Measurements from ENCODE around the gene RBM3. TPM values are rescaled to one million over a fixed set of nuclear protein-coding genes. Genes with fewer than 3 reads are reported as not detected.

The RBM3 gene
- total RNA-seq, 1 donor from 2014 or later = 165 TPM

- no peak for DNase-seq (ENCODE audit: low spot score)
These were observed 1.8 kb downstream of the RBM3 start for GRCh38 chrX:48576108-48576507.

- no peak for DNase-seq (ENCODE audit: low spot score)
These were observed 4.4 kb downstream of the RBM3 start for GRCh38 chrX:48578661-48579128.

GRCh38 chrX:48579259-48579658 lies 5.0 kb downstream of the RBM3 start:
- no peak for DNase-seq (ENCODE audit: low spot score)

- peak; percentile 35 for DNase-seq (ENCODE audit: low spot score)
These were observed 6.4 kb downstream of the RBM3 start for GRCh38 chrX:48580662-48581061.

- DNase-seq (ENCODE audit: low spot score) = no peak
These were observed 10.4 kb downstream of the RBM3 start for GRCh38 chrX:48584698-48585097.

GRCh38 chrX:48589482-48590162 lies 15.3 kb downstream of the RBM3 start:
- DNase-seq (ENCODE audit: low spot score) = no peak

GRCh38 chrX:48590203-48591103 lies 16.2 kb downstream of the RBM3 start:
- DNase-seq (ENCODE audit: low spot score) = no peak

- no peak for DNase-seq (ENCODE audit: low spot score)
These were observed 17.0 kb downstream of the RBM3 start for GRCh38 chrX:48591255-48591791.

GRCh38 chrX:48592971-48593370 lies 18.7 kb downstream of the RBM3 start:
- DNase-seq (ENCODE audit: low spot score) = no peak

- DNase-seq (ENCODE audit: low spot score) = no peak
These were observed 21.6 kb downstream of the RBM3 start for GRCh38 chrX:48595929-48596328.

- peak; percentile 96 for DNase-seq (ENCODE audit: low spot score)
These were observed 23.3 kb downstream of the RBM3 start, which contains the start of gene WDR13 for GRCh38 chrX:48597353-48598264. WDR13 (plus strand) TSS chrX:48597492; CDS start chrX:48597997, 505 bp downstream.

- DNase-seq (ENCODE audit: low spot score) = no peak
These were observed 24.3 kb downstream of the RBM3 start for GRCh38 chrX:48598614-48599013.

- DNase-seq (ENCODE audit: low spot score) = no peak
These were observed 25.1 kb downstream of the RBM3 start for GRCh38 chrX:48599341-48599740.

- no peak for DNase-seq (ENCODE audit: low spot score)
These were observed 25.9 kb downstream of the RBM3 start for GRCh38 chrX:48600226-48600625.

- no peak for DNase-seq (ENCODE audit: low spot score)
These were observed 27.6 kb downstream of the RBM3 start for GRCh38 chrX:48601741-48602394.

- DNase-seq (ENCODE audit: low spot score) = no peak
These were observed 30.4 kb downstream of the RBM3 start for GRCh38 chrX:48604701-48605100.

GRCh38 chrX:48606091-48606490 lies 31.8 kb downstream of the RBM3 start:
- no peak for DNase-seq (ENCODE audit: low spot score)

GRCh38 chrX:48611703-48612102 lies 37.4 kb downstream of the RBM3 start:
- no peak for DNase-seq (ENCODE audit: low spot score)

- no peak for DNase-seq (ENCODE audit: low spot score)
These were observed 39.3 kb downstream of the RBM3 start for GRCh38 chrX:48613502-48614160.

GRCh38 chrX:48616576-48616975 lies 42.3 kb downstream of the RBM3 start:
- DNase-seq (ENCODE audit: low spot score) = no peak
